Heart right ventricle (tissue), 16 donors: ENCODE results near the gene SKAP2. TPM values are rescaled to one million over a fixed set of nuclear protein-coding genes. Genes with fewer than 3 reads are reported as not detected.

Experiments used
- ATAC-seq, 8 donors: fragments of 200-7000 bp; cut with Tn5 transposase; one replicate each; pipeline ENCODE4 v1.9.1; 2020; ENCODE audit warnings: mild to moderate bottlenecking in 8 of 8, moderate library complexity in 8 of 8, moderate number of reproducible peaks in 1 of 8
- DNase-seq, 2 donors: peaks; one replicate each; pipeline ENCODE4 v3.0.0-alpha.2; 2020
- H3K27ac ChIP-seq, 10 donors: fragments of 200-600 bp; sonication (generic) in 2 of 10; one replicate each; pipeline versions ENCODE4 v1.5.0 to v1.8.0; 2020 to 2022; ENCODE audit warnings: mild to moderate bottlenecking in 3 of 10
- H3K27me3 ChIP-seq, 7 donors: fragments of 200-600 bp; one replicate each; pipeline ENCODE4 v1.8.0; 2021 to 2022; ENCODE audit warnings: mild to moderate bottlenecking in 2 of 7
- H3K36me3 ChIP-seq, 9 donors: fragments of 200-600 bp; sonication (generic) in 1 of 9; one replicate each; pipeline versions ENCODE4 v1.5.0 to v1.8.0; 2020 to 2022; ENCODE audit warnings: mild to moderate bottlenecking in 2 of 9
- H3K4me1 ChIP-seq, 9 donors: fragments of 200-600 bp; sonication (generic) in 1 of 9; one replicate each; pipeline versions ENCODE4 v1.5.0 to v1.8.0; 2020 to 2022; ENCODE audit warnings: mild to moderate bottlenecking in 4 of 9
- H3K4me3 ChIP-seq, 10 donors: fragments of 200-600 bp; sonication (generic) in 2 of 10; one replicate each; pipeline versions ENCODE4 v1.5.0 to v1.8.0; 2020 to 2022; ENCODE audit warnings: mild to moderate bottlenecking in 7 of 10, moderate library complexity in 2 of 10
- H3K9me3 ChIP-seq, 11 donors: fragments of 200-600 bp in 10 of 11; sonication (generic) in 2 of 11; one replicate each; pipeline versions ENCODE4 v1.5.0 to v1.8.0; 2013 to 2022; ENCODE audit warnings: mild to moderate bottlenecking in 2 of 11, control low read depth in 1 of 11, moderate library complexity in 1 of 11
- CTCF ChIP-seq, 9 donors: fragments of 200-600 bp; sonication (generic) in 2 of 9; IDR thresholded peaks; one replicate each; pipeline versions ENCODE4 v1.5.0 to v1.8.0; 2021 to 2022; ENCODE audit warnings: antibody characterized with exemption in 9 of 9, mild to moderate bottlenecking in 5 of 9, moderate library complexity in 1 of 9
- WGBS, 2 donors: extraction: QIAGEN DNeasy Blood & Tissue Kit; methylation state at CpG; one replicate each; pipeline ENCODE4 v1.1.7; 2013; ENCODE audit warnings: inconsistent platforms in 1 of 2; 5-methylcytosine and 5-hydroxymethylcytosine counted together
- intact Hi-C, 10 donors: fragments of 100-400 bp; cut with DNase I; formaldehyde crosslinking; loops; one replicate each; pipeline versions ENCODE4 v1.11.1 to v1.14.2; 2022
- polyA plus RNA-seq, 2 donors: library from polyadenylated mRNA; stranded (reverse); fragments of 200-250 nt; gene quantifications; one replicate each; pipeline ENCODE4 v1.2.3, GENCODE V29; 2013
- total RNA-seq, 10 donors: library from RNA; stranded (reverse); fragmentation: NEBNext Ultra II Directional in 3 of 10; extraction: Animal tissue kit (Norgen Biotek cat#: 25700) in 3 of 10; gene quantifications; one replicate each; pipeline versions ENCODE4 v1.2.1 to v1.2.4, GENCODE V29; 2021 to 2023
- donor health status: Arrhythmogenic right ventricular cardiomyopathy.
- donor health status: ischemic (EF 13 %, LVEDD 7.1; RV severe dilation, severe dysfunction).
- donor health status: healthy with polysubstance abuse.
- donor health status: DM: no; HTN: yes; CAD: no.
- donor health status: DM: no; HTN: no; CAD: no.
- donor health status: ischemic (EF 25% LVEDD 6.9; RV normal size, moderate dysfunction).
- donor health status: ischemic (EF 25% LVEDD 5.7; RV mildly dilated, moderate dysfunction).
- donor health status: healthy.
- donor health status: DM: yes; HTN: yes; CAD: no.
- donor health status: Ischemic cardiomyopathy.
- donor health status: ischemic (EF 35%, LVEDD 5.7; RV mildly dilated, moderate dysfunction).
- donor health status: nonischemic (EF 11% LVEDD 7.7; RV severe dilation, severe dysfunction).
- donor health status: DM: yes; HTN: yes; CAD: no.
- donor health status: PGD.
- donor health status: ischemic (EF 29% LVEDD 5.4; RV normal size, mild dysfunction).
- donor health status: nonischemic (EF 23%, LVEDD 6.1; RV moderate dilation, normal function).

The SKAP2 gene
- total and polyA plus RNA-seq, 12 donors, result 1.9 to 12.3 (median 4.6) TPM

DNA sequence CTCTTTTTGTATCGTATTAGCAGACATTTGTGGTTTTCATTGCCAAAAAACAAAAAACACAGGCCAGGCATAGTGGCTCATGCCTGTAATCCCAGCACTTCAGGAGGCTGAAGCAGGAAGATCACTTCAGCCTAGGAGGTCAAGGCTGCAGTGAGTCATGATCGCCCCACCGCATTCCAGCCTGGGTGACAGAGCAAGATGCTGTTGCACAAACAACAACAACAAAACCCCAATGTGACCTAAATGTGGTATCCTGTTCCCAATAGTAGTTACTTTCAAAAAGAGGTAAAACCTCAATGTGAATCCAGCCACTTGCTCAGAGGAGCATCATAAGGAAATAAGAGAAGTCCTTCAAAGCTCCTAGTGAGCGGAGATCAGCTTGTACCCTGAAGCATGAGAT, 45.8 kb upstream of the SKAP2 start:
- Histone ChIP-seq H3K4me3 (no peak overlapping the region), H3K27me3 (peaks cover 0 to 26% (median 3%) of the 10 kb centered on the region in 7 donors), H3K9me3 (no peaks in the 10 kb centered on the region), H3K27ac (peak overlapping the region in 1 of 10 donors; percentile 2), H3K36me3 (no peaks in the 10 kb centered on the region), H3K4me1 (no peaks in the 10 kb centered on the region)
- ATAC-seq (no peak), DNase-seq (no peak)
- WGBS, 2 donors, result 82 to 84% methylated on average over 4 of the region's 4 CpGs
- TF ChIP-seq CTCF (IDR thresholded peaks at IDR 0.05), result no peak
- intact Hi-C loops, result no loop called here

DNA sequence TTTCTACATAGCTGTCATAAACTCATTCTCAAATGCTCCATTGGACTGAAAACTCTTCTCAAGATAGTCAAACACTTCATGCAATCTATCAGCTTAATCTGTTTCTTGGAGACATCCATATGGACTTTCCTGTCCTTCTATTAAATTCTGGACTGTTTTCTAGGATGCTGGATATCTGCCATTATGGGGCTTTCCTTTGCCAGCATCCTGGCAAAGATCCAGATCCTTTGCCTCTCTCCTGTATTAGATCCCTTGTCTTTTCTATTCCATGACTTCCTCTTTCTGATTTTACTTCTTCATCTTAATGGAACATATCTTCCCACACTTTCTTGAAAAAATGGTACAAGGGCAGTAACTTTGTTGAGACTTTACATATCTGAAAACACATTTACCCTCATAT, 35.9 kb upstream of the SKAP2 start:
- no peak for DNase-seq
- Histone ChIP-seq H3K9me3 (no peaks in the 10 kb centered on the region), H3K36me3 (no peaks in the 10 kb centered on the region), H3K27ac (no peak overlapping the region), H3K27me3 (peaks cover 0 to 52% (median 17%) of the 10 kb centered on the region in 7 donors), H3K4me3 (no peak overlapping the region), H3K4me1 (no peaks in the 10 kb centered on the region)
- intact Hi-C loops, result no loop called here
- no peak for ATAC-seq
- TF ChIP-seq CTCF (IDR thresholded peaks at IDR 0.05), result no peak

- no peak for TF ChIP-seq CTCF (IDR thresholded peaks at IDR 0.05)
- Histone ChIP-seq H3K4me1 (no peaks in the 10 kb centered on the region), H3K27ac (no peak overlapping the region), H3K27me3 (peaks cover 0 to 59% (median 17%) of the 10 kb centered on the region in 7 donors), H3K36me3 (no peaks in the 10 kb centered on the region), H3K4me3 (no peak overlapping the region), H3K9me3 (no peaks in the 10 kb centered on the region)
- DNase-seq (no peak), ATAC-seq (no peak)
- intact Hi-C loops, result no loop called here
- WGBS, 2 donors, result 69 to 78% methylated on average over 1 of the region's 1 CpG
Measured at GRCh38 chr7:26899519-26899918, 35.1 kb upstream of the SKAP2 start.

- peaks cover 0 to 65% (median 17%) of the 10 kb centered on the region in 7 donors for H3K27me3 ChIP-seq
Measured at GRCh38 chr7:26898891-26899290, 34.5 kb upstream of the SKAP2 start.

More at GRCh38 chr7:26898891-26899290, 34.5 kb upstream of the SKAP2 start:
- H3K9me3 ChIP-seq, result no peaks in the 10 kb centered on the region
- no peaks in the 10 kb centered on the region for H3K36me3 ChIP-seq
- H3K4me1 ChIP-seq, result no peaks in the 10 kb centered on the region
- ATAC-seq (no peak), DNase-seq (no peak)
- no peak overlapping the region for H3K27ac ChIP-seq
- H3K4me3 ChIP-seq, result no peak overlapping the region
- intact Hi-C loops, result no loop called here
- TF ChIP-seq CTCF (IDR thresholded peaks at IDR 0.05), result no peak
- WGBS, 2 donors, result 76 to 84% methylated on average over 2 of the region's 2 CpGs
